ENCODE results near the gene MMP13. TPM values are rescaled to one million over a fixed set of nuclear protein-coding genes. Genes with fewer than 3 reads are reported as not detected.

MMP13 gene
- total and polyA plus RNA-seq, 7 experiments from 2014 or later = not detected

DNA sequence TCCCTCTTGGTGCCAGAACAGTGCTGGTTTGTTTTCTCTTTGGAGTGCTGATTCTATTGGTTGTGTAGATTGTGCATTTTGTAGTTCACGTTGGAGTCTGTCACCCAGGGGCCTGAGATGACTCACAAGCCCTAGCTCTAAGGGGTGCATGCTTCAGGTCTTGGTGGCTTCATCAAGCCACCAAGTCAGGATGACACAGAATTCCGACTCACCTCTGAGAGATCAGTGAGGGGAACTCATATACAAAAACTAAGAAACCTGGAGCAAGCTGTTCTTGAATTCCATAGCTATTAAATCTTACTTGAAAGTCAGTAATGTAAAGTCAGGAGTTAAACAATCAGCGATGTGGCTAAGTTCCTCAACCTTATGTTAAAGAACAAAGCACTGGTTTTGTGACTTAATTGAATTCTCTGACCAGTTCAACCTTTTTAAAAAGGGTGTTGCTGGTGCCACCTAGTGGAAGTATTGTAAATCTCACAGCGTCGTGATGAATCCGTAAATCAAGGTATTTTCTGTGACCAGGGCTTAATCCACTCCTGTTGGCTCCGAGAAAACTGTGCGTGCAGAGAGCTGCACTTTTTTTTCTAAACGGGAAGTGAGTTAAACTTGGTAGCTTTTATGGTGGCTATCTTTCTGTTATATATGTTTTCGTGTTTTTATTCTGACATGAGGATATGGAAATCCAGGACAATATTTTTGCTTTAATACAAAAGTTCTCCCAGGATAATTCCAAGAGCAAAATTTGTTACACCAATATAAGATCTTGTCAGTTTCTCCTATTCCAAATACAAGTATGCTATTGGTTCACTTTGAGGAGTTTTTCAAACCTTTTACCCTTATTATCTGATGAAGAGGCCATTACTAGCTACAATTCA lies 14.6 kb downstream of the MMP13 start:
- H3K27ac Mint-ChIP-seq = peak overlapping the region in 1 of 9 donors; percentile 52
- intact Hi-C loops (cut with micrococcal nuclease) = loop anchor here in 1 of 2 donors (1.0 to 2.0 kb wide), 2 partner anchors 26 to 208 kb away; no protein-coding TSS in a partner anchor
- Histone ChIP-seq H3K36me3 (ENCODE audit: control insufficient read depth in 2 of 3, insufficient read depth in 3 of 3, low read length in 3 of 3) (no peaks in the 10 kb centered on the region), H3K9me3 (ENCODE audit: control insufficient read depth in 2 of 3, low read length in 3 of 3) (no peaks in the 10 kb centered on the region), H3K27ac (ENCODE audit: low read depth, low read length) (no peak overlapping the region), H3K4me1 (ENCODE audit: control insufficient read depth in 2 of 2, insufficient read depth in 2 of 2, low read length in 2 of 2) (no peaks in the 10 kb centered on the region), H3K4me3 (ENCODE audit: low read length) (no peak overlapping the region), H3K27me3 (ENCODE audit: control insufficient read depth in 2 of 2, insufficient read depth in 2 of 2, low read length in 2 of 2) (no peaks in the 10 kb centered on the region)
- peaks cover 8 to 16% (median 9%) of the 10 kb centered on the region in 5 donors for H3K27me3 Mint-ChIP-seq
- ATAC-seq (peak; percentile 76), DNase-seq (peak in 7 of 9 donors; percentile 4 to 35 (median 29))
- CTCF ChIA-PET = interaction anchor here (1.0 to 1.6 kb wide), 5 partner anchors 18 to 599 kb away, joined by 3 to 7 read pairs (median 5); no protein-coding TSS in a partner anchor
- peaks cover 0 to 5% (median 0%) of the 10 kb centered on the region in 7 donors for H3K4me1 Mint-ChIP-seq
- H3K4me3 Mint-ChIP-seq = no peak overlapping the region
- POLR2A ChIA-PET = no interaction called here
- no peaks in the 10 kb centered on the region for H3K36me3 Mint-ChIP-seq
- H3K9me3 Mint-ChIP-seq = peaks cover 0 to 4% (median 0%) of the 10 kb centered on the region in 11 donors

DNA sequence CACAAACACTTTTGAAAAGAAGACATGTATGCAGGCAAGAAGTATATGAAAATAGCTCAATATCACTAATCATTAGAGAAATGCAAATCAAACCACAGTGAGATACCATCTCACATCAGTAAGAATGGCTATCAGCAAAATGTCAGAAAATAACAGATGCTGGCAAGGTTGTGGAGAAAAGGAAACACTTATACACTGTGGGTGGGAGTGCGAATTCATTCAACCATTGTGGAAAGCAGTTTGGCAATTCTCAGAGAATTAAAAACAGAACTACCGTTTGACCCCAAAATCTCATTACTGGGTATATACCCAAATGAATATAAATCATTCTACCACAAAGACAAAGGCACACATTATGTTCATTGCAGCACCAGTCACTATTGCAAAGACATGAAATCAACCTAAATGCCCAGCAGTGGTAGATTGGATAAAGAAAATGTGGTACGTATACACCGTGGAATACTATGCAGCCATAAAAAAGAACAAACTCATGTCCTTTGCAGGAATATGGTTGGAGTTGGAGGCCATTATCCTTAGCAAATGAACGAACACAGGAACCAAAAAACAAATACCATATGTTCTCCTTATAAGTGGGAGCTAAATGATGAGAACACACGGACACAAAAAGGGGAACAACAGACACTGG lies 18.5 kb downstream of the MMP13 start:
- Histone ChIP-seq H3K27me3 (ENCODE audit: control insufficient read depth in 2 of 2, insufficient read depth in 2 of 2, low read length in 2 of 2) (no peaks in the 10 kb centered on the region), H3K4me1 (ENCODE audit: control insufficient read depth in 2 of 2, insufficient read depth in 2 of 2, low read length in 2 of 2) (no peaks in the 10 kb centered on the region), H3K9me3 (ENCODE audit: control insufficient read depth in 2 of 3, low read length in 3 of 3) (no peaks in the 10 kb centered on the region), H3K4me3 (ENCODE audit: low read length) (no peak overlapping the region), H3K27ac (ENCODE audit: low read depth, low read length) (no peak overlapping the region), H3K36me3 (ENCODE audit: control insufficient read depth in 2 of 3, insufficient read depth in 3 of 3, low read length in 3 of 3) (no peaks in the 10 kb centered on the region)
- H3K36me3 Mint-ChIP-seq = no peaks in the 10 kb centered on the region
- POLR2A ChIA-PET = no interaction called here
- ATAC-seq = no peak
- H3K4me1 Mint-ChIP-seq = peaks cover 0 to 5% (median 0%) of the 10 kb centered on the region in 7 donors
- intact Hi-C loops (cut with micrococcal nuclease) = no loop called here
- H3K27me3 Mint-ChIP-seq = peaks cover 4 to 16% (median 8%) of the 10 kb centered on the region in 5 donors
- CTCF ChIA-PET = no interaction called here
- H3K9me3 Mint-ChIP-seq = peaks cover 0 to 6% (median 0%) of the 10 kb centered on the region in 11 donors
- DNase-seq = no peak
- H3K27ac Mint-ChIP-seq = no peak overlapping the region
- no peak overlapping the region for H3K4me3 Mint-ChIP-seq

DNA sequence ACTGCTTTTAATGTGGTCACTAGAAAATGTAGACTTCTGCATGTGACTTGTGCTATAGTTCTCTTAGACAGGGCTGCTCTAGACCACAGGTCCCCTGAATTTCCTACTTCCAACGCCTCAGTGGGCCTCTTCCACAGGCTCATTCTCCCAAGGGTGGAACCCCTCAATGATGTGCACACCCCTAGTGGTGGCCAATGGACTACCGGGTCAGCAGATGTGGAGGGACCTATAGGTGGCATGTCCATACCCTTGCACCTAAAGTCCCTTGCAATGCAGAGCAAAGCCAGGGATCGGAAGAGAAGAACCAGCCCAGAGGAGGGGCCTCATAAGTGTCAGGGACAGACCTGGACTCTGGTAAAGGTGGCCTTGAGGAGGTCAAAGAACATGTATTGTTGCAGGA lies 20.0 kb downstream of the MMP13 start:
- H3K4me3 ChIP-seq (ENCODE audit: low read length) = no peak overlapping the region
- ATAC-seq (peak; percentile 10), DNase-seq (no peak)
- H3K36me3 Mint-ChIP-seq = no peaks in the 10 kb centered on the region
- no peak overlapping the region for H3K27ac Mint-ChIP-seq
- ChIA-PET CTCF (no interaction called here), POLR2A (no interaction called here)
- no peaks in the 10 kb centered on the region for H3K4me1 ChIP-seq (ENCODE audit: control insufficient read depth in 2 of 2, insufficient read depth in 2 of 2, low read length in 2 of 2)
- no peak overlapping the region for H3K4me3 Mint-ChIP-seq
- H3K27me3 Mint-ChIP-seq = peaks cover 5 to 13% (median 9%) of the 10 kb centered on the region in 5 donors
- H3K27ac ChIP-seq (ENCODE audit: low read depth, low read length) = no peak overlapping the region
- intact Hi-C loops (cut with micrococcal nuclease) = no loop called here
- H3K36me3 ChIP-seq (ENCODE audit: control insufficient read depth in 2 of 3, insufficient read depth in 3 of 3, low read length in 3 of 3) = no peaks in the 10 kb centered on the region
- H3K9me3 ChIP-seq (ENCODE audit: control insufficient read depth in 2 of 3, low read length in 3 of 3) = no peaks in the 10 kb centered on the region
- no peaks in the 10 kb centered on the region for H3K27me3 ChIP-seq (ENCODE audit: control insufficient read depth in 2 of 2, insufficient read depth in 2 of 2, low read length in 2 of 2)
- H3K4me1 Mint-ChIP-seq = no peaks in the 10 kb centered on the region
- H3K9me3 Mint-ChIP-seq = peaks cover 0 to 6% (median 0%) of the 10 kb centered on the region in 11 donors

DNA sequence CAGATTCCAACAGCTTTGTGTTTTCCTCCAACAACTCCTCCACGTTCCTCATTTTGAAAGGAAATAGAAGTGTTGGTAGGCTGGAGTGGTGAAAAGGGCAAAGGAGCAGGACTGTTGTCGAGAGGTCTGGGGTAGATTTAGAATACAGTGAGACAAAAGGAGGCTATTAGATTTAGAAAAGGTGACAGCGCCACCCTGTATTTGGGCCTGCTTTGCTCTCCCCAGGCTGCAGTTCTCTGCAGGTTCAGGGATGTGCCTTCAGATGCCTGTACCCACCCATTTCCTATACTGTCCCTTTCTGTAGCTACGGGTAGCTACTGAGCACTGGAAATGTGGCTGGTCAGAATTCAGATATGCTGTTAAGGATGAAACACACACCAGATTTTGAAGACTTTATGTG lies 20.8 kb downstream of the MMP13 start:
- H3K9me3 Mint-ChIP-seq = peaks cover 0 to 6% (median 0%) of the 10 kb centered on the region in 11 donors
- H3K36me3 ChIP-seq (ENCODE audit: control insufficient read depth in 2 of 3, insufficient read depth in 3 of 3, low read length in 3 of 3) = no peaks in the 10 kb centered on the region
- no peak overlapping the region for H3K27ac Mint-ChIP-seq
- no peaks in the 10 kb centered on the region for H3K4me1 ChIP-seq (ENCODE audit: control insufficient read depth in 2 of 2, insufficient read depth in 2 of 2, low read length in 2 of 2)
- POLR2A ChIA-PET = no interaction called here
- ATAC-seq (no peak), DNase-seq (no peak)
- H3K27me3 ChIP-seq (ENCODE audit: control insufficient read depth in 2 of 2, insufficient read depth in 2 of 2, low read length in 2 of 2) = no peaks in the 10 kb centered on the region
- no peak overlapping the region for H3K4me3 ChIP-seq (ENCODE audit: low read length)
- CTCF ChIA-PET = no interaction called here
- no peak overlapping the region for H3K4me3 Mint-ChIP-seq
- intact Hi-C loops (cut with micrococcal nuclease) = no loop called here
- no peaks in the 10 kb centered on the region for H3K36me3 Mint-ChIP-seq
- H3K27ac ChIP-seq (ENCODE audit: low read depth, low read length) = no peak overlapping the region
- H3K27me3 Mint-ChIP-seq = peaks cover 5 to 13% (median 10%) of the 10 kb centered on the region in 5 donors
- no peaks in the 10 kb centered on the region for H3K4me1 Mint-ChIP-seq
- H3K9me3 ChIP-seq (ENCODE audit: control insufficient read depth in 2 of 3, low read length in 3 of 3) = no peaks in the 10 kb centered on the region

DNA sequence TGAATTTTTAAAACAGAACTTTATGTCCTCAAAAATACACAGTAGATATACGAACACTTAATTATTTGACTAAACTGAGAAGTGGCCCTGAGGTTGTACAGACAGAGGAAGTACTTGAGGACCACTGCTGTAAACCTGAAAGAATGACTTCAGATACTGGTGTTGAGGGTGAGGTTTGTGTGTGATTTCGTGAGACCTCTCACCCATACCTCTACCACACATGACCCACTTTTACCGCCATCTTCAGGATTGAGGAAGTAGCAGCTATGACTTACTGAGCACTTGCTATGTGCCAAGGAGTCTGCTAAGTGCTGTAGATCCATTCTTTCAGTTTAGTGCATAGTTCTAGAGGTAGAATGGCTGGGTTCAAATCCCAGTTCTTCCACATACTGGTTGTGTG lies 21.9 kb downstream of the MMP13 start:
- H3K27ac Mint-ChIP-seq = no peak overlapping the region
- no peaks in the 10 kb centered on the region for H3K9me3 ChIP-seq (ENCODE audit: control insufficient read depth in 2 of 3, low read length in 3 of 3)
- CTCF ChIA-PET = no interaction called here
- DNase-seq = no peak
- no peak overlapping the region for H3K4me3 ChIP-seq (ENCODE audit: low read length)
- H3K4me3 Mint-ChIP-seq = no peak overlapping the region
- no peaks in the 10 kb centered on the region for H3K27me3 ChIP-seq (ENCODE audit: control insufficient read depth in 2 of 2, insufficient read depth in 2 of 2, low read length in 2 of 2)
- H3K27me3 Mint-ChIP-seq = peaks cover 5 to 13% (median 10%) of the 10 kb centered on the region in 5 donors
- no peaks in the 10 kb centered on the region for H3K4me1 ChIP-seq (ENCODE audit: control insufficient read depth in 2 of 2, insufficient read depth in 2 of 2, low read length in 2 of 2)
- peaks cover 0 to 6% (median 0%) of the 10 kb centered on the region in 11 donors for H3K9me3 Mint-ChIP-seq
- ATAC-seq = no peak
- H3K36me3 ChIP-seq (ENCODE audit: control insufficient read depth in 2 of 3, insufficient read depth in 3 of 3, low read length in 3 of 3) = no peaks in the 10 kb centered on the region
- H3K27ac ChIP-seq (ENCODE audit: low read depth, low read length) = no peak overlapping the region
- intact Hi-C loops (cut with micrococcal nuclease) = no loop called here
- H3K4me1 Mint-ChIP-seq = no peaks in the 10 kb centered on the region
- no peaks in the 10 kb centered on the region for H3K36me3 Mint-ChIP-seq
- POLR2A ChIA-PET = no interaction called here

DNA sequence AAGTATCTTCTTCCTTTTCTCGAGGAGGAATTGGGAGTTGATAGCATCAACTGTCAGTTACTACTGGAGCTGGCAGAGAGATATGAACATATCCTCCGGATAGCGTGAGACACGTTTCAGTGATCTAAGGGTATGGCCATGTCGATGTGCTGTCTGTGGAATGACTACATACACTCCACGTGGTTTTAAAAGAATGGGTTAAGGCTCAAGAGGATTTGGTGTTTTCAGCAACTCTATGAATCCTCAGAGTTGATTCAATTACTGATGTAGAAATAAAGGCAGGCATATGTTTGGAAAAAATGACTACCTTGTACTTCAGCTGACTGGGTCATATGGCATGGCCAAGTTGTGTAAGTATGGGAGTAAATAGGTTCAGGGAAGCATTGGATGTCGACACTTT lies 22.9 kb downstream of the MMP13 start:
- H3K36me3 ChIP-seq (ENCODE audit: control insufficient read depth in 2 of 3, insufficient read depth in 3 of 3, low read length in 3 of 3) = no peaks in the 10 kb centered on the region
- DNase-seq (no peak), ATAC-seq (no peak)
- H3K27me3 Mint-ChIP-seq = peaks cover 5 to 13% (median 10%) of the 10 kb centered on the region in 5 donors
- H3K27me3 ChIP-seq (ENCODE audit: control insufficient read depth in 2 of 2, insufficient read depth in 2 of 2, low read length in 2 of 2) = no peaks in the 10 kb centered on the region
- no peaks in the 10 kb centered on the region for H3K36me3 Mint-ChIP-seq
- POLR2A ChIA-PET = no interaction called here
- intact Hi-C loops (cut with micrococcal nuclease) = no loop called here
- peaks cover 0 to 6% (median 0%) of the 10 kb centered on the region in 11 donors for H3K9me3 Mint-ChIP-seq
- no peak overlapping the region for H3K27ac Mint-ChIP-seq
- H3K4me3 Mint-ChIP-seq = no peak overlapping the region
- no peaks in the 10 kb centered on the region for H3K9me3 ChIP-seq (ENCODE audit: control insufficient read depth in 2 of 3, low read length in 3 of 3)
- no peak overlapping the region for H3K4me3 ChIP-seq (ENCODE audit: low read length)
- no peak overlapping the region for H3K27ac ChIP-seq (ENCODE audit: low read depth, low read length)
- no peaks in the 10 kb centered on the region for H3K4me1 Mint-ChIP-seq
- no peaks in the 10 kb centered on the region for H3K4me1 ChIP-seq (ENCODE audit: control insufficient read depth in 2 of 2, insufficient read depth in 2 of 2, low read length in 2 of 2)
- CTCF ChIA-PET = no interaction called here
